Hindlimb muscle (tissue), 1 donor: ENCODE measurements around the gene GOLGB1. TPM values are rescaled to one million over a fixed set of nuclear protein-coding genes. Genes with fewer than 3 reads are reported as not detected.

Source experiments
- DNase-seq: peaks from one replicate; pipeline ENCODE4 v3.0.0-alpha.2; 2013
- polyA plus RNA-seq: library from polyadenylated mRNA; unstranded; fragments of 120-200 nt; gene quantifications from one replicate; pipeline ENCODE4 v1.2.1, GENCODE V29; 2013; ENCODE audit not compliant: insufficient read length

GOLGB1 gene
- polyA plus RNA-seq, 1 donor = 43.1 TPM

DNA sequence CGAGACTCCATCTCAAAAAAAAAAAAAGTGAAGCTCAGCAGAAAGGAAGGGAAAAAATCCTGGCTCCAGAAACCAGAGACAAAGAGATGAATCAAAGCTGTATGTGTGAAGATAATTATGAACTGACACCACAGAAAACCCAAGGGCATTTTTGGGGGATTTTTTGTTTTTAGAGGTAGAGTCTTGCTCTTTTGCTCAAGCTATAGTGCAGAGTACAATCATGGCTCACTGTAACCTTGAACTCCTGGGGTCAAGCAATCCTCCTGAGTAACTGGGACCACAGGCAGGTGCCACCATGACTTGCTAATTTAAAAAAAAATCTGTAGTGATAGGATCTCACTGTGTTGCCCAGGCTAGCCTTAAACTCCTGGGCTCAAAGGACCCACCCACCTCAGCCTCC is 111.6 kb downstream of the GOLGB1 start:
- DNase-seq = no peak

DNA sequence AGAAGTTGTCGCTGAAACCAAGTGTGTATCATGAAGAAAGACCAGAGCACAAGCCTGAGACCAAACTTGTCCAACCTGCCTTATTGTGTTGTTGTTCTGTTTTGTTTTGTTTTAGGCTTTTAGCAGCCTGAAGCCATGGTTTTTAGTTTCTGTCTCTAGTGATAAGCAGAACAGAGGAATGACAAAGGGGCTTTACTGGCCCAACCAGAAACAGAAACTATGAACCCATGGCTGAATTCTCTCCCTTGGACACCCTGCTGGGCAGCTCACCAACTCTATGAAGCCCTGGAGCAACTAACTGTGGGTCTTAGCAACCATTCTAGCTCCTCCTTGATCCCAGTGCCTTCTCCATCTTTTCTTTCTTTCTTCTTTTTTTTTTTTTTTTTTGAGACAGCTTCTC is 119.2 kb downstream of the GOLGB1 start:
- no peak for DNase-seq

DNA sequence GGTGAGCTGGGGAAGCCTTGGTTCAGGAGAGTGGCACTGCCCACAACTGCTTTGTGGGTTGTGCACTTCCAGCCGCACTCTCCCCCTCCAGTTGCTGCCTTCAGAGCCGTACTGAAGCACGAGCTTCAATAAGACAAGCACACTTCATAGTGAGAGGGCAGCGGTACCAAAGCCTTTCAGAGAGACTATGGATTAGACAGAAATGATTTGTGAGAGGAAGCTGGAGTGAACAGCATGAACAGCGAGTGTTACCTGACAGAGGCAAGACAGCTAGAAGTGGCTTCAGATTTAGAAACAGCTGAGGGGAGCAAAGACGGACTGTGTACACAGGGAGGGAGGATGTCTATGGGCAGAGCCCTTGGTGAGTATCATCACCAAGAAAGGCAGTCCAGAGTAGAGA is 119.9 kb downstream of the GOLGB1 start:
- DNase-seq = no peak

DNA sequence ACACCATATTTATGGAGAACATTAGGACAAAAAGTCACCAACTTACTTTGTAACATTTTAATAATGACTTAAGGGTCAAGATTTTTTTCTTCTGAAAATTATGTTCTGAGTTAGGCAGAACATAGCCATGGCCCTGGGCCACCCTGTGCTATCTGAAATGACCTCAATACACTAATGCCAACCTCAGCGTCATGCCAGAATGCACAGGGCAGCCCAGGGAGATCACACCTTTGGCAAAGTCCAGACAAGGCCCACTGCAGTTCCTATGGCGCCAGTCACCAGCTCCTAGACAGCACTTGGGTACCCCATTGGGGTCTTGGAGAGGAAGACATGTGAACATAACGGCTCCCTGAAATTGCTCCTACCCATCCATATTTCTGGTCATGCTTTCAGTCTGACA is 121.9 kb downstream of the GOLGB1 start:
- DNase-seq = no peak

DNA sequence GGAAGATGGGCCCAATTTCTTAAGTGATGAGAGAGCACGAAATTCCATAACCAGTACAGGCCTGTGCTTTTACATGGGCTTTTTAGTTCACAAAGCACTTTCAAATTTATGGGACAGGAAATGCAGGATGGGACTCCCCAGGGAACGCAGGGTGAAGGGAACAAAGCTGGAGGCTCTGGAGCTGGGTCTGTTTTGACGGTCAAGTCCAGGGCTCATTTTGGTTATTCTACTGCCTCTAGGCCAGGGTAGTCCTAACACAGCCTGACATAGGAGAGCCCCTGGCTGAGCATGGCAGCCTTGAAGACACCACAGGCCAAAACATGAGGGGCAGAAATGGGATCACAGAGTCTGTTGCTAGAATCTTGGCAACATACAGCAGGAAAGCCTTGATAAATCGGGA is 122.3 kb downstream of the GOLGB1 start:
- DNase-seq = no peak

DNA sequence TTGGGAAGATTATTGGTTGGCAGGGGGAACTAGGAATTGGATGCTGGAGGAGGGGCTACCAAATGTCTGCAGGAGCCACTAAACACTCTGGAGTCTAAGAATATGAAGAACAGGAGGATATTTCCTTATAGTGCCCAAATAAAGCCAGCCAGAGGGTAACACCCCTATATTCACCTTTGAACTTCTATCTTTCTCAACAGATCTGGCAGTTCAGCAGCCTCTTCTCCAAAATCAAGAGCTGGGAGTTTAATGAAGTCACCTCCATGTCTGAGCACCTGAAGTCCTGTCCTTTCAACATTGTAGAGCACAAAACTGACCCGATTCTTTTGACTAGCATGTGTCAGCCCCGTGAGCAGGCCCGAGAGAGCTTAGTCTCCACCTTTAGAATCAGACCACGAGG is 123.0 kb downstream of the GOLGB1 start:
- no peak for DNase-seq

DNA sequence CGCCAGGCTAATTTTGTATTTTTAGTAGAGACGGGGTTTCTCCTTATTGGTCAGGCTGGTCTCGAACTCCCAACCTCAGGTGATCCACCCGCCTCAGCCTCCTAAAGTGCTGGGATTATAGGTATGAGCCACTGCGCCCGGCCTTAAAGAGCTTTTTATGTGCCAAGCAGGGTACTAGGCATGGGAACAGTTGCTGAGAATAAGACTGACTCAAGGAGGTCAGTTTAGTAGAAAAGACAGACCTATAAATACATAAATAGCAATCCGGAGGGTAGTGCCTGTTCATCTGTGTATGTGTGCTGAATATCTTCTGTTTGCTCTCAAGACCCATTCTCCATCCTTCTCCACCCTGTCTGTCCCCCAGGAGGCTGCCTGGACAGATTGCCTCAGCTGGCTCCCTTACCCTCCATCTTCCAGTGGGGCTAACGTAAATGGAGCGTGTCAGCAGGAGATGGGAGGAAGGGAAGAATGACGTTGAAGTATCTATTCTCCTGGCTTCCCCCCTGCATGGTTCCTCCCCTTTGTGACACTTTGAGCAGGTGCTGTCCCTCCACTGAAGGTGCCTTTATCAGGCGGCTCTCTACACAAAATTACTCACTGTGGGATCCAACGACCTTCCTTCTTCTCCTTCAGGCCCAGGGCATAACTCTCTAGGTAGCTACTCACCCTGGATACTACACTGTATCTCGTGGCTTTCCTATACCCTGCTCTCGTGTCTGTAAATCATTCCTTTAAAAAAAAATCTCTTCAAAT is 125.2 kb downstream of the GOLGB1 start:
- no peak for DNase-seq

DNA sequence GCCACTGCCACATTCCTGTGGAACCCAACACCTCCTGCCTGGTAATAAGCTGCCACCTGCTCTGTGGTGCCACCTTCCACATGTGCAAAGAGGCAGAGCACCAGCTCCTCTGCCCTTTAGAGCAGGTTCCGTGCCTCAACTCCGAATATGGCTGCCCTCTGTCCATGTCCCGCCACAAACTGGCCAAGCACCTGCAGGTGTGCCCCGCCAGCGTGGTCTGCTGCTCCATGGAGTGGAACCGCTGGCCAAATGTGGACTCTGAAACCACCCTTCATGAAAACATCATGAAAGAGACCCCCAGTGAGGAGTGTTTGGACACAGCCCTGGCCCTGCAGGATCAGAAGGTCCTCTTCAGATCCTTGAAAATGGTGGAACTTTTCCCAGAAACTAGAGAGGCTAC is 128.1 kb downstream of the GOLGB1 start:
- DNase-seq = no peak

DNA sequence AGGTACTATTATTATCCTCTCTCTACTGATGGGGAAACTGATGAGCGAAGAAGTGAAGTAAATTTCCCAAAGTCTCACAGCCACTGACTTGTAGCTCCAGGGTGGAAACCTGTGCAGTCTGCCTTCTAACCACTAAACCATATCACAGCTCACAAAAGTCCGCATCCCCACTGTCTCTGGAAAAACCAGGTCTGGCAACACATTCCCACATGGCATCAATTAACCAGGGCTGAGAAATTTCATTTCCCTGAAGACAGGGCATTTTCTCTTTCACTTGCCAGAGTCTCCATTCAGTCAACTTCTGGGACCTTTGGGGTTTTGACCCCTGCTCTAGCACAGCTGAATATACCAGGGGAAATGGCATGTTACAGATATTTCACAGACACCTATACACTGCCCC is 129.8 kb downstream of the GOLGB1 start:
- no peak for DNase-seq

Other genes with a start within 250 kb of the GOLGB1 start
- 2.6 TPM for gene POLQ, start 203.8 kb downstream of the GOLGB1 start, polyA plus RNA-seq
- gene ARGFX, start 181.8 kb downstream of the GOLGB1 start, polyA plus RNA-seq = not detected
- gene FBXO40, start 156.4 kb downstream of the GOLGB1 start, polyA plus RNA-seq = 2.6 TPM
- 9.9 TPM for gene HCLS1, start 88.8 kb downstream of the GOLGB1 start, polyA plus RNA-seq
- gene IQCB1, start 85.3 kb upstream of the GOLGB1 start, polyA plus RNA-seq = 20.5 TPM
- gene EAF2, start 85.5 kb upstream of the GOLGB1 start, polyA plus RNA-seq = 8.4 TPM
- 61.8 TPM for gene SLC15A2, start 144.7 kb upstream of the GOLGB1 start, polyA plus RNA-seq